Vagina (tissue), 2 donors: Measurements from ENCODE around the gene CCDC88C.

Experiments
- CTCF ChIP-seq, 3 experiments: fragments of 450-650 bp in 2 of 3; fragments of 200-600 bp in 1 of 3; sonication (generic) in 1 of 3; IDR thresholded peaks; one replicate each; pipeline ENCODE4 v1.5.1; 2017 to 2019; ENCODE audit warnings: antibody characterized with exemption in 3 of 3, mild to moderate bottlenecking in 2 of 3, moderate library complexity in 2 of 3
- POLR2A ChIP-seq, 2 donors: fragments of 450-650 bp; IDR thresholded peaks; one replicate each; pipeline ENCODE4 v1.6.1; 2017; ENCODE audit warnings: antibody characterized with exemption in 2 of 2, mild to moderate bottlenecking in 2 of 2, moderate library complexity in 2 of 2
- POLR2AphosphoS5 ChIP-seq, 2 donors: sonication (generic); formaldehyde crosslinking; IDR thresholded peaks; one replicate each; pipeline ENCODE4 v1.9.0; 2017; ENCODE audit warnings: antibody characterized with exemption in 2 of 2, mild to moderate bottlenecking in 2 of 2, low read depth in 1 of 2; ENCODE audit not compliant: insufficient read depth in 1 of 2

GRCh38 chr14:91415794-91416743 lies 1.6 kb downstream of the CCDC88C start:
- no peak for TF ChIP-seq POLR2A (IDR thresholded peaks at IDR 0.05)
- TF ChIP-seq CTCF (IDR thresholded peaks at IDR 0.05): no peak
- peak in 1 of 2 donors; percentile 36 for TF ChIP-seq POLR2AphosphoS5 (IDR thresholded peaks at IDR 0.05; ENCODE audit: insufficient read depth in 1 of 2, low read depth in 1 of 2)
